Measurements from ENCODE around the gene RTL9.
"Not testable (repeated sequence)": the region's sequence is repeated elsewhere in the genome, so short reads cannot be mapped to it uniquely, and the experiment has no call there.

DNA sequence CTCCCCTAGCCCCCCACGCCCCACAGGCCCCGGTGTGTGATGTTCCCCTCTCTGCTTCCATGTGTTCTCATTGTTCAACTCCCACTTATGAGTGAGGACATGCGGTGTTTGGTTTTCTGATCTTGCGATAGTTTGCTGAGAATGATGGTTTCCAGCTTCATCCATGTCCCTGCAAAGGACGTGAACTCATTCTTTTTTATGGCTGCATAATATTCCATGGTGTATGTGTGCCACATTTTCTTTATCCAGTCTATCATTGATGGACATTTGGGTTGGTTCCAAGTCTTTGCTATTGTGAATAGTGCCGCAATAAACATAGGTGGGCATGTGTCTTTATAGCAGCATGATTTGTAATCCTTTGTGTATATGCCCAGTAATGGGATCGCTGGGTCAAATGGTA lies 47.6 kb downstream of the RTL9 start:
- TF ChIP-seq POLR2A (IDR thresholded peaks at IDR 0.05; ENCODE audit: low read depth, low read length); POLR2AphosphoS5 (IDR thresholded peaks at IDR 0.05; ENCODE audit: low read depth, low read length); TAF1 (IDR thresholded peaks at IDR 0.05; ENCODE audit: borderline replicate concordance, low read depth, low read length): not testable (repeated sequence)

Measured in GM12892 (cell line).